Ishikawa (cell line): Measurements from ENCODE around the gene CARD14.

ENCODE experiments used
- CEBPB ChIP-seq: IDR thresholded peaks from 2 replicates; pipeline ENCODE4 v1.6.1; 2012
- CREB1 ChIP-seq: IDR thresholded peaks from 2 replicates; pipeline ENCODE4 v1.6.1; 2012; ENCODE audit warnings: low read depth
- EGR1 ChIP-seq: IDR thresholded peaks from 2 replicates; pipeline ENCODE4 v1.6.1; 2012
- EP300 ChIP-seq: IDR thresholded peaks from 2 replicates; pipeline ENCODE4 v1.6.1; 2012; ENCODE audit warnings: borderline replicate concordance
- FOXM1 ChIP-seq: IDR thresholded peaks from 2 replicates; pipeline ENCODE4 v1.6.1; 2012; ENCODE audit warnings: low read depth, borderline replicate concordance
- MAX ChIP-seq: IDR thresholded peaks from 2 replicates; pipeline ENCODE4 v1.6.1; 2012
- NFIC ChIP-seq: IDR thresholded peaks from 2 replicates; pipeline ENCODE4 v1.6.1; 2012
- RAD21 ChIP-seq: IDR thresholded peaks from 2 replicates; pipeline ENCODE4 v1.6.1; 2012; ENCODE audit warnings: low read depth
- REST ChIP-seq: IDR thresholded peaks from 2 replicates; pipeline ENCODE4 v1.6.1; 2012; ENCODE audit warnings: low read depth, mild to moderate bottlenecking
- TAF1 ChIP-seq: IDR thresholded peaks from 2 replicates; pipeline ENCODE4 v1.6.1; 2012; ENCODE audit warnings: low read depth, mild to moderate bottlenecking
- TCF12 ChIP-seq: IDR thresholded peaks from 2 replicates; pipeline ENCODE4 v1.6.1; 2012; ENCODE audit warnings: low read depth
- TEAD4 ChIP-seq: IDR thresholded peaks from 2 replicates; pipeline ENCODE4 v1.6.1; 2012
- USF1 ChIP-seq: IDR thresholded peaks from 2 replicates; pipeline ENCODE4 v1.6.1; 2012
- YY1 ChIP-seq: IDR thresholded peaks from 2 replicates; pipeline ENCODE4 v1.6.1; 2012; ENCODE audit warnings: low read depth
- ZBTB7A ChIP-seq: IDR thresholded peaks from 2 replicates; pipeline ENCODE4 v1.6.1; 2012; ENCODE audit warnings: low read depth

The CARD14 gene

GRCh38 chr17:80237386-80237785 is 67.6 kb downstream of the CARD14 start:
- TF ChIP-seq ZBTB7A (no peak), MAX (no peak), TCF12 (no peak), TEAD4 (no peak), EGR1 (no peak), USF1 (no peak), CREB1 (no peak), RAD21 (no peak)

GRCh38 chr17:80242505-80242904 is 72.7 kb downstream of the CARD14 start:
- TF ChIP-seq NFIC, result no peak
- no peak for TF ChIP-seq MAX

GRCh38 chr17:80243526-80244433 is 74.0 kb downstream of the CARD14 start:
- TF ChIP-seq RAD21 (no peak), TAF1 (no peak), FOXM1 (no peak), NFIC (no peak), EP300 (no peak), REST (no peak), TEAD4 (no peak), MAX (no peak), CEBPB (no peak), YY1 (no peak), EGR1 (no peak), CREB1 (no peak), TCF12 (no peak)

GRCh38 chr17:80244871-80245509 is 75.2 kb downstream of the CARD14 start:
- TF ChIP-seq CREB1 (no peak), EP300 (no peak), RAD21 (no peak), ZBTB7A (no peak), REST (no peak), CEBPB (no peak)

GRCh38 chr17:80245566-80246265 is 75.9 kb downstream of the CARD14 start:
- TF ChIP-seq EP300 (no peak), EGR1 (no peak), USF1 (no peak), ZBTB7A (no peak), REST (no peak), RAD21 (no peak), NFIC (no peak), CEBPB (no peak), CREB1 (no peak)
